ENCODE data around the gene PPP2R2C.

The PPP2R2C gene

GRCh38 chr4:6321361-6321760, 151.1 kb downstream of the PPP2R2C start:
- peaks cover 11% of the 10 kb centered on the region for H3K4me1 Mint-ChIP-seq
- no peaks in the 10 kb centered on the region for H3K9me3 Mint-ChIP-seq
- no peaks in the 10 kb centered on the region for H3K36me3 Mint-ChIP-seq
- peaks cover 64% of the 10 kb centered on the region for H3K27me3 Mint-ChIP-seq
- H3K27ac Mint-ChIP-seq = no peak overlapping the region
- CTCF ChIA-PET = interaction anchor here (1.2 to 15.7 kb wide), 3 partner anchors 10 to 105 kb away, joined by 3 to 504 read pairs (median 23); partner anchors contain the start of gene WFS1
- no peak overlapping the region for H3K4me3 Mint-ChIP-seq
- no peak for DNase-seq

- Mint-ChIP-seq H3K36me3 (no peaks in the 10 kb centered on the region), H3K27me3 (peaks cover 57% of the 10 kb centered on the region), H3K9me3 (no peaks in the 10 kb centered on the region), H3K4me3 (no peak overlapping the region), H3K27ac (no peak overlapping the region), H3K4me1 (peaks cover 11% of the 10 kb centered on the region)
- DNase-seq = no peak
- CTCF ChIA-PET = interaction anchor here (1.2 to 15.7 kb wide), 3 partner anchors 11 to 323 kb away, joined by 5 to 504 read pairs (median 23); partner anchors contain the start of gene WFS1
Measured at GRCh38 chr4:6320663-6321062, 151.8 kb downstream of the PPP2R2C start.

- H3K4me3 Mint-ChIP-seq = no peak overlapping the region
- H3K27ac Mint-ChIP-seq = no peak overlapping the region
- H3K27me3 Mint-ChIP-seq = peaks cover 47% of the 10 kb centered on the region
- CTCF ChIA-PET = interaction anchor here (0.6 to 15.7 kb wide), 4 partner anchors 12 to 322 kb away, joined by 3 to 504 read pairs (median 14); partner anchors contain the start of gene WFS1
- no peaks in the 10 kb centered on the region for H3K36me3 Mint-ChIP-seq
- H3K4me1 Mint-ChIP-seq = peaks cover 5% of the 10 kb centered on the region
- no peak for DNase-seq
- H3K9me3 Mint-ChIP-seq = no peaks in the 10 kb centered on the region
Measured at GRCh38 chr4:6319530-6320150, 152.8 kb downstream of the PPP2R2C start.

- Mint-ChIP-seq H3K27ac (no peak overlapping the region), H3K36me3 (no peaks in the 10 kb centered on the region), H3K4me1 (peaks cover 3% of the 10 kb centered on the region), H3K4me3 (no peak overlapping the region), H3K27me3 (peaks cover 34% of the 10 kb centered on the region), H3K9me3 (no peaks in the 10 kb centered on the region)
- DNase-seq = no peak
- CTCF ChIA-PET = interaction anchor here (3.5 kb wide), 1 partner anchor 14 kb away, joined by 14 read pairs; no protein-coding TSS in a partner anchor
Measured at GRCh38 chr4:6318206-6318605, 154.2 kb downstream of the PPP2R2C start.

- CTCF ChIA-PET = interaction anchor here (3.5 kb wide), 1 partner anchor 16 kb away, joined by 14 read pairs; no protein-coding TSS in a partner anchor
- no peak for DNase-seq
- Mint-ChIP-seq H3K4me3 (no peak overlapping the region), H3K27ac (no peak overlapping the region), H3K4me1 (peaks cover 2% of the 10 kb centered on the region), H3K27me3 (peaks cover 22% of the 10 kb centered on the region), H3K36me3 (no peaks in the 10 kb centered on the region), H3K9me3 (no peaks in the 10 kb centered on the region)
Measured at GRCh38 chr4:6316461-6317003, 155.9 kb downstream of the PPP2R2C start.

- DNase-seq = no peak
- Mint-ChIP-seq H3K27ac (no peak overlapping the region), H3K9me3 (no peaks in the 10 kb centered on the region), H3K36me3 (no peaks in the 10 kb centered on the region), H3K4me3 (no peak overlapping the region), H3K27me3 (peaks cover 45% of the 10 kb centered on the region), H3K4me1 (peaks cover 4% of the 10 kb centered on the region)
- CTCF ChIA-PET = no interaction called here
Measured at GRCh38 chr4:6313216-6313615, 159.2 kb downstream of the PPP2R2C start.

GRCh38 chr4:6309777-6310176, 162.6 kb downstream of the PPP2R2C start:
- Mint-ChIP-seq H3K4me1 (peaks cover 4% of the 10 kb centered on the region), H3K27ac (no peak overlapping the region), H3K9me3 (no peaks in the 10 kb centered on the region), H3K4me3 (peak overlapping the region; percentile 36), H3K36me3 (no peaks in the 10 kb centered on the region), H3K27me3 (peaks cover 64% of the 10 kb centered on the region)
- no peak for DNase-seq
- CTCF ChIA-PET = interaction anchor here (1.2 to 1.8 kb wide), 2 partner anchors 21 to 60 kb away, joined by 3 to 6 read pairs; no protein-coding TSS in a partner anchor

- Mint-ChIP-seq H3K9me3 (no peaks in the 10 kb centered on the region), H3K27me3 (peaks cover 64% of the 10 kb centered on the region), H3K4me1 (peaks cover 4% of the 10 kb centered on the region), H3K36me3 (no peaks in the 10 kb centered on the region), H3K27ac (no peak overlapping the region), H3K4me3 (peak overlapping the region; percentile 36)
- no peak for DNase-seq
- CTCF ChIA-PET = interaction anchor here (1.8 kb wide), 1 partner anchor 21 kb away, joined by 6 read pairs; no protein-coding TSS in a partner anchor
Measured at GRCh38 chr4:6308899-6309643, 163.3 kb downstream of the PPP2R2C start.

- no peak for DNase-seq
- peaks cover 4% of the 10 kb centered on the region for H3K4me1 Mint-ChIP-seq
- CTCF ChIA-PET = interaction anchor here (0.7 kb wide), 1 partner anchor 15 kb away, joined by 3 read pairs; no protein-coding TSS in a partner anchor
- H3K27me3 Mint-ChIP-seq = peaks cover 64% of the 10 kb centered on the region
- H3K9me3 Mint-ChIP-seq = no peaks in the 10 kb centered on the region
- H3K27ac Mint-ChIP-seq = no peak overlapping the region
- no peak overlapping the region for H3K4me3 Mint-ChIP-seq
- no peaks in the 10 kb centered on the region for H3K36me3 Mint-ChIP-seq
Measured at GRCh38 chr4:6307891-6308290, 164.5 kb downstream of the PPP2R2C start.

GRCh38 chr4:6307230-6307629, 165.2 kb downstream of the PPP2R2C start:
- H3K4me3 Mint-ChIP-seq = no peak overlapping the region
- DNase-seq = no peak
- H3K4me1 Mint-ChIP-seq = peaks cover 4% of the 10 kb centered on the region
- H3K27me3 Mint-ChIP-seq = peaks cover 64% of the 10 kb centered on the region
- no peaks in the 10 kb centered on the region for H3K36me3 Mint-ChIP-seq
- H3K27ac Mint-ChIP-seq = no peak overlapping the region
- H3K9me3 Mint-ChIP-seq = no peaks in the 10 kb centered on the region
- CTCF ChIA-PET = interaction anchor here (1.0 kb wide), 1 partner anchor 56 kb away, joined by 3 read pairs; no protein-coding TSS in a partner anchor

GRCh38 chr4:6306299-6306698, 166.1 kb downstream of the PPP2R2C start:
- DNase-seq = no peak
- H3K4me3 Mint-ChIP-seq = no peak overlapping the region
- H3K36me3 Mint-ChIP-seq = no peaks in the 10 kb centered on the region
- CTCF ChIA-PET = interaction anchor here (1.0 to 1.1 kb wide), 2 partner anchors 24 to 55 kb away, joined by 3 read pairs; no protein-coding TSS in a partner anchor
- H3K9me3 Mint-ChIP-seq = no peaks in the 10 kb centered on the region
- H3K27me3 Mint-ChIP-seq = peaks cover 57% of the 10 kb centered on the region
- no peak overlapping the region for H3K27ac Mint-ChIP-seq
- peaks cover 4% of the 10 kb centered on the region for H3K4me1 Mint-ChIP-seq

GRCh38 chr4:6303943-6304342, 168.5 kb downstream of the PPP2R2C start:
- H3K36me3 Mint-ChIP-seq = no peaks in the 10 kb centered on the region
- H3K27me3 Mint-ChIP-seq = peaks cover 37% of the 10 kb centered on the region
- H3K27ac Mint-ChIP-seq = no peak overlapping the region
- CTCF ChIA-PET = no interaction called here
- H3K9me3 Mint-ChIP-seq = no peaks in the 10 kb centered on the region
- no peak for DNase-seq
- H3K4me1 Mint-ChIP-seq = peaks cover 4% of the 10 kb centered on the region
- H3K4me3 Mint-ChIP-seq = no peak overlapping the region

- H3K36me3 Mint-ChIP-seq = no peaks in the 10 kb centered on the region
- CTCF ChIA-PET = no interaction called here
Measured at GRCh38 chr4:6302869-6303268, 169.5 kb downstream of the PPP2R2C start.

GRCh38 chr4:6301732-6302442, 170.5 kb downstream of the PPP2R2C start:
- Mint-ChIP-seq H3K9me3 (no peaks in the 10 kb centered on the region), H3K36me3 (no peaks in the 10 kb centered on the region)
- CTCF ChIA-PET = no interaction called here

More at GRCh38 chr4:6302869-6303268, 169.5 kb downstream of the PPP2R2C start:
- no peak overlapping the region for H3K27ac Mint-ChIP-seq
- no peak overlapping the region for H3K4me3 Mint-ChIP-seq
- no peaks in the 10 kb centered on the region for H3K4me1 Mint-ChIP-seq
- DNase-seq = no peak
- H3K9me3 Mint-ChIP-seq = no peaks in the 10 kb centered on the region
- peaks cover 26% of the 10 kb centered on the region for H3K27me3 Mint-ChIP-seq

More at GRCh38 chr4:6301732-6302442, 170.5 kb downstream of the PPP2R2C start:
- Mint-ChIP-seq H3K4me1 (no peaks in the 10 kb centered on the region), H3K27ac (no peak overlapping the region), H3K27me3 (peaks cover 16% of the 10 kb centered on the region), H3K4me3 (no peak overlapping the region)
- DNase-seq = no peak

All from activated naive CD4-positive, alpha-beta T cell treated with anti-CD3 and anti-CD28 coated beads, Interleukin-2, amount 10 ng/mL, durations not matched to agents 7 days and 5 days (primary cell).